H9 (cell line): ENCODE results near the gene KIAA1958. TPM values are rescaled to one million over a fixed set of nuclear protein-coding genes. Genes with fewer than 3 reads are reported as not detected.
A peak's percentile ranks its signal among the peaks of the same experiment; 100 is the strongest.

Experiments
- DNase-seq: peaks from one replicate; pipeline ENCODE4 v3.0.0-alpha.2; 2017
- H2AFZ ChIP-seq: one replicate; pipeline ENCODE4 v1.6.1; 2013; ENCODE audit warnings: mild to moderate bottlenecking, low read length, control low read depth, moderate library complexity
- H2AK5ac ChIP-seq: 2 replicates; pipeline ENCODE4 v1.6.1; 2013; ENCODE audit warnings: low read length, control low read depth, mixed read lengths; ENCODE audit not compliant: insufficient read length
- H2BK120ac ChIP-seq: one replicate; pipeline ENCODE4 v1.6.1; 2013; ENCODE audit warnings: low read depth, mild to moderate bottlenecking, low read length, control low read depth, inconsistent platforms; ENCODE audit not compliant: poor library complexity, severe bottlenecking
- H2BK12ac ChIP-seq: 2 replicates; pipeline ENCODE4 v1.6.1; 2013; ENCODE audit warnings: low read length, control low read depth, mixed read lengths, low read depth; ENCODE audit not compliant: insufficient read length
- H2BK15ac ChIP-seq: 2 replicates; pipeline ENCODE4 v1.6.1; 2013; ENCODE audit warnings: low read depth, low read length, control low read depth
- H2BK20ac ChIP-seq: one replicate; pipeline ENCODE4 v1.6.1; 2013; ENCODE audit warnings: low read depth, mild to moderate bottlenecking, low read length, control low read depth, inconsistent platforms; ENCODE audit not compliant: poor library complexity, severe bottlenecking
- H2BK5ac ChIP-seq: 2 replicates; pipeline ENCODE4 v1.6.1; 2013; ENCODE audit warnings: low read length, control low read depth, mixed read lengths; ENCODE audit not compliant: insufficient read length
- H3K14ac ChIP-seq: 2 replicates; pipeline ENCODE4 v1.6.1; 2013; ENCODE audit warnings: low read length, control low read depth; ENCODE audit not compliant: insufficient read depth
- H3K18ac ChIP-seq: 2 replicates; pipeline ENCODE4 v1.6.1; 2013; ENCODE audit warnings: low read depth, mild to moderate bottlenecking, mixed read lengths, low read length, control low read depth; ENCODE audit not compliant: insufficient read length
- H3K23ac ChIP-seq: 2 replicates; pipeline ENCODE4 v1.6.1; 2013; ENCODE audit warnings: low read length, control low read depth, mixed read lengths, low read depth; ENCODE audit not compliant: insufficient read length
- H3K23me2 ChIP-seq: 2 replicates; pipeline ENCODE4 v1.6.1; 2013; ENCODE audit warnings: low read depth, mild to moderate bottlenecking, mixed read lengths, low read length, control low read depth; ENCODE audit not compliant: insufficient read length, poor library complexity, severe bottlenecking
- H3K27ac ChIP-seq: 2 replicates; pipeline ENCODE4 v1.5.1; 2013; ENCODE audit warnings: low read length, control low read depth, mixed read lengths, low read depth; ENCODE audit not compliant: insufficient read length
- H3K27me3 ChIP-seq: 2 replicates; pipeline ENCODE4 v1.6.1; 2013; ENCODE audit warnings: low read length, control low read depth, inconsistent platforms; ENCODE audit not compliant: insufficient read depth
- H3K4ac ChIP-seq: 2 replicates; pipeline ENCODE4 v1.6.1; 2013; ENCODE audit warnings: low read depth, mild to moderate bottlenecking, control low read depth, inconsistent platforms, low read length, moderate library complexity
- H3K4me1 ChIP-seq: 2 replicates; pipeline ENCODE4 v1.6.1; 2013; ENCODE audit warnings: low read length, control low read depth, inconsistent platforms; ENCODE audit not compliant: insufficient read depth
- H3K4me2 ChIP-seq: 2 replicates; pipeline ENCODE4 v1.6.1; 2013; ENCODE audit warnings: low read length, control low read depth, mixed read lengths; ENCODE audit not compliant: insufficient read length, insufficient read depth
- H3K56ac ChIP-seq: 2 replicates; pipeline ENCODE4 v1.6.1; 2013; ENCODE audit warnings: low read depth, mild to moderate bottlenecking, mixed read lengths, low read length, control low read depth; ENCODE audit not compliant: insufficient read length
- H3K79me1 ChIP-seq: 2 replicates; pipeline ENCODE4 v1.6.1; 2013; ENCODE audit warnings: low read depth, mild to moderate bottlenecking, moderate library complexity, low read length, control low read depth, inconsistent platforms; ENCODE audit not compliant: insufficient read depth, poor library complexity, severe bottlenecking
- H3K79me2 ChIP-seq: 2 replicates; pipeline ENCODE4 v1.6.1; 2013; ENCODE audit warnings: low read length, control low read depth, inconsistent platforms; ENCODE audit not compliant: insufficient read depth
- H3K9ac ChIP-seq: 2 replicates; pipeline ENCODE4 v1.6.1; 2013; ENCODE audit warnings: low read length, control low read depth, mixed read lengths; ENCODE audit not compliant: insufficient read length; ENCODE audit errors: extremely low read depth
- H3K9me3 ChIP-seq: one replicate; pipeline ENCODE4 v1.6.1; 2013; ENCODE audit warnings: low read depth, low read length, inconsistent platforms; ENCODE audit not compliant: control insufficient read depth
- H3T11ph ChIP-seq: one replicate; pipeline ENCODE4 v1.6.1; 2013; ENCODE audit warnings: mild to moderate bottlenecking, low read length, control low read depth, inconsistent platforms
- H4K20me1 ChIP-seq: one replicate; pipeline ENCODE4 v1.6.1; 2013; ENCODE audit not compliant: control insufficient read depth, insufficient read length, insufficient read depth
- H4K5ac ChIP-seq: 2 replicates; pipeline ENCODE4 v1.6.1; 2013; ENCODE audit warnings: low read depth, mild to moderate bottlenecking, mixed read lengths, low read length, control low read depth; ENCODE audit not compliant: insufficient read length
- H4K8ac ChIP-seq: replicated peaks from 2 replicates; pipeline ENCODE4 v1.6.1; 2013; ENCODE audit warnings: low read length, control low read depth, mixed read lengths, low read depth; ENCODE audit not compliant: insufficient read length
- H4K91ac ChIP-seq: 2 replicates; pipeline ENCODE4 v1.6.1; 2013; ENCODE audit warnings: low read depth, mild to moderate bottlenecking, moderate library complexity, mixed read lengths, low read length, control low read depth; ENCODE audit not compliant: insufficient read length
- H3K27ac Mint-ChIP-seq, 3 experiments: 2 replicates in 2 of 3; 3 replicates in 1 of 3; pipeline ENCODE4 v1.8.0; 2020 to 2021; ENCODE audit warnings: mixed read lengths in 3 of 3, mild to moderate bottlenecking in 1 of 3, moderate library complexity in 1 of 3
- H3K27me3 Mint-ChIP-seq: 2 replicates; pipeline ENCODE4 v1.8.0; 2021; ENCODE audit warnings: low read depth, mild to moderate bottlenecking, moderate library complexity, mixed read lengths
- H3K36me3 Mint-ChIP-seq, 3 experiments: 2 replicates in 2 of 3; 3 replicates in 1 of 3; pipeline ENCODE4 v1.8.0; 2020 to 2021; ENCODE audit warnings: low read depth in 3 of 3, mixed read lengths in 3 of 3; ENCODE audit not compliant: insufficient read depth in 1 of 3
- H3K4me1 Mint-ChIP-seq, 2 experiments: 2 replicates each; pipeline ENCODE4 v1.8.0; 2020; ENCODE audit warnings: mixed read lengths in 2 of 2
- H3K4me3 Mint-ChIP-seq, 2 experiments: 2 replicates in 1 of 2; 3 replicates in 1 of 2; pipeline ENCODE4 v1.8.0; 2020 to 2021; ENCODE audit warnings: mild to moderate bottlenecking in 2 of 2, mixed read lengths in 2 of 2, moderate library complexity in 1 of 2
- H3K9me3 Mint-ChIP-seq, 2 experiments: 2 replicates in 1 of 2; 3 replicates in 1 of 2; pipeline ENCODE4 v1.8.0; 2020; ENCODE audit warnings: mild to moderate bottlenecking in 2 of 2, mixed read lengths in 2 of 2, moderate library complexity in 1 of 2
- WGBS: extraction: QIAGEN DNeasy Blood & Tissue Kit; methylation state at CpG from one replicate; pipeline ENCODE4 v1.1.7; 2013; ENCODE audit warnings: missing lambda C conversion rate, low lambda C conversion rate, mixed read lengths; ENCODE audit not compliant: insufficient read length; ENCODE audit errors: extremely low coverage; 5-methylcytosine and 5-hydroxymethylcytosine counted together
- total RNA-seq: library from RNA; stranded (reverse); gene quantifications from 2 replicates; pipeline ENCODE4 v1.2.1, GENCODE V29; 2021
- TF ChIP-seq, protein P1 (sequence below): fragments of 200-600 bp; sonication (generic); conservative IDR thresholded peaks from 3 replicates; pipeline ENCODE4 v1.8.0; 2021; ENCODE audit warnings: antibody characterized with exemption, mild to moderate bottlenecking

Gene KIAA1958
- total RNA-seq, 1 experiment from 2014 or later: 34.0 TPM

DNA sequence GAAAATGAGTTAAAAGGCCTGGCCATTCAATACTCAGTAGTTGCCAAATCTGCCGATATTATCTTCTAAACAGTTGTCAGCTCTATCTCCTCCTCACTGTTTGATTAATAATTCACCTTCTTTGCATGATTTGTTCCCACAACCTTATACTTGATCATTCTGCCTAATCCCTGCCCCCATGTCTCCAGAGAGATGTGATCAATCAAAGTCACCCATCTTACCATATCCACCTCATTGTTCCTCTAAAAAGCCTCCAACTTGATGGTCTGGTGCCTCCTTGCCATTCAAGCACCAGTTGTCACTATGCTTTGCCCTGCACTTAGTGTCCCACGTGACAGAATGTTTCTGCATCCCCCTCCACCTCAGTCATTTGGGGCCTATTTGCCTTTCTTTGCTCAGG is 41.3 kb downstream of the KIAA1958 start:
- no peaks in the 10 kb centered on the region for H4K20me1 ChIP-seq

More for the DNA sequence above, 41.3 kb downstream of the KIAA1958 start:
- H3K79me2 ChIP-seq: peaks cover 16% of the 10 kb centered on the region; the same call in 1 of the 2 replicates
- H4K5ac ChIP-seq: no peak overlapping the region
- Mint-ChIP-seq H3K27me3 (no peaks in the 10 kb centered on the region), H3K4me3 (no peak overlapping the region), H3K36me3 (no peaks in the 10 kb centered on the region; a peak in 2 of 7 replicates), H3K4me1 (peaks cover 20 to 23% of the 10 kb centered on the region in 2 experiments), H3K27ac (peak overlapping the region in 2 of 3 experiments; percentile 10 to 23; a peak in 2 of 7 replicates), H3K9me3 (no peaks in the 10 kb centered on the region)
- H3K23ac ChIP-seq: no peak overlapping the region
- no CpG with 5 or more reads among the region's 2 CpGs for WGBS
- H4K8ac ChIP-seq: peak overlapping the region; percentile 84
- no peaks in the 10 kb centered on the region for H3K9me3 ChIP-seq
- TF ChIP-seq, protein P1, sequence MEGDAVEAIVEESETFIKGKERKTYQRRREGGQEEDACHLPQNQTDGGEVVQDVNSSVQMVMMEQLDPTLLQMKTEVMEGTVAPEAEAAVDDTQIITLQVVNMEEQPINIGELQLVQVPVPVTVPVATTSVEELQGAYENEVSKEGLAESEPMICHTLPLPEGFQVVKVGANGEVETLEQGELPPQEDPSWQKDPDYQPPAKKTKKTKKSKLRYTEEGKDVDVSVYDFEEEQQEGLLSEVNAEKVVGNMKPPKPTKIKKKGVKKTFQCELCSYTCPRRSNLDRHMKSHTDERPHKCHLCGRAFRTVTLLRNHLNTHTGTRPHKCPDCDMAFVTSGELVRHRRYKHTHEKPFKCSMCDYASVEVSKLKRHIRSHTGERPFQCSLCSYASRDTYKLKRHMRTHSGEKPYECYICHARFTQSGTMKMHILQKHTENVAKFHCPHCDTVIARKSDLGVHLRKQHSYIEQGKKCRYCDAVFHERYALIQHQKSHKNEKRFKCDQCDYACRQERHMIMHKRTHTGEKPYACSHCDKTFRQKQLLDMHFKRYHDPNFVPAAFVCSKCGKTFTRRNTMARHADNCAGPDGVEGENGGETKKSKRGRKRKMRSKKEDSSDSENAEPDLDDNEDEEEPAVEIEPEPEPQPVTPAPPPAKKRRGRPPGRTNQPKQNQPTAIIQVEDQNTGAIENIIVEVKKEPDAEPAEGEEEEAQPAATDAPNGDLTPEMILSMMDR: no peak
- H2BK15ac ChIP-seq: peak overlapping the region; percentile 65; the same call in 1 of the 2 replicates
- H3K18ac ChIP-seq: no peak overlapping the region
- H3K4me1 ChIP-seq: peaks cover 5% of the 10 kb centered on the region; the same call in 1 of the 2 replicates
- no peak overlapping the region; the same call in 1 of the 2 replicates for H3K14ac ChIP-seq
- H3K4me2 ChIP-seq: no peak overlapping the region
- H3K27ac ChIP-seq: no peak overlapping the region
- H3K56ac ChIP-seq: no peak overlapping the region
- no peak overlapping the region for H2BK12ac ChIP-seq
- H2BK120ac ChIP-seq: no peak overlapping the region
- no peak overlapping the region for H3T11ph ChIP-seq
- H3K9ac ChIP-seq: no peak overlapping the region
- H3K23me2 ChIP-seq: no peaks in the 10 kb centered on the region
- DNase-seq: no peak
- H2AFZ ChIP-seq: no peak overlapping the region
- H3K4ac ChIP-seq: no peak overlapping the region
- H3K27me3 ChIP-seq: no peaks in the 10 kb centered on the region
- no peak overlapping the region for H2AK5ac ChIP-seq
- H2BK5ac ChIP-seq: no peak overlapping the region
- H3K79me1 ChIP-seq: peaks cover 17% of the 10 kb centered on the region
- no peak overlapping the region for H4K91ac ChIP-seq
- no peak overlapping the region for H2BK20ac ChIP-seq
